SK-N-DZ (cell line): ENCODE data around the gene CCL25. TPM values are rescaled to one million over a fixed set of nuclear protein-coding genes. Genes with fewer than 3 reads are reported as not detected.
"Not testable (repeated sequence)": the region's sequence is repeated elsewhere in the genome, so short reads cannot be mapped to it uniquely, and the experiment has no call there.

Experiments
- DNase-seq: peaks from one replicate; pipeline ENCODE4 v3.0.0-alpha.2; 2015; ENCODE audit warnings: low spot score
- polyA plus RNA-seq, 2 experiments: library from polyadenylated mRNA; depleted of rRNA; stranded (reverse); fragments of >200 nt; gene quantifications; 2 replicates each; pipeline ENCODE4 v1.2.3, GENCODE V29; 2014

Gene CCL25, protein sequence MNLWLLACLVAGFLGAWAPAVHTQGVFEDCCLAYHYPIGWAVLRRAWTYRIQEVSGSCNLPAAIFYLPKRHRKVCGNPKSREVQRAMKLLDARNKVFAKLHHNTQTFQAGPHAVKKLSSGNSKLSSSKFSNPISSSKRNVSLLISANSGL
- not detected in 2 replicates for polyA plus RNA-seq (2014; cell fraction: cytosol; rRNA removed)
- polyA plus RNA-seq (2014; cell fraction: nucleus; rRNA removed) = not detected in 2 replicates

DNA sequence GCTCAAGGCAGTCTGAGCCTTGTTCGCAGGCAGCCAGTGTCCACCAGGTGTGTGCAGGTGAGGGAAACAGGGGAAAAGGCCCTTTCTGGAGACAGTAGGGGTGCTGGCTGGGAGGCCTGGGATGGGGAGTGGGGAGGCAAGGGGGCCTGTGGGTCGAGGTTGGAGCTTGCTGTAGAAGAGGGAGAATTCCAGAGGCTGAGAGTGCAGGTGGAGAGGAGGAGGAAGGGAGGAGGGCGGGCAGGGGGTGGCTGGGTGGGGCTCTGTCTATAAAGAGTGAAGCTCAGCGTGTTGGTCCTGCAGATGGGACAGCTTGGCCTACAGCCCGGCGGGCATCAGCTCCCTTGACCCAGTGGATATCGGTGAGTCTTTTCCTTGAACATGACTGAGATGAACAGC lies at the start of gene CCL25:
TSS of gene CCL25 (plus strand) at position 297 of the 396 bp plus-strand sequence. CDS start 290 bp downstream, outside the sequence.
- no peak for DNase-seq

DNA sequence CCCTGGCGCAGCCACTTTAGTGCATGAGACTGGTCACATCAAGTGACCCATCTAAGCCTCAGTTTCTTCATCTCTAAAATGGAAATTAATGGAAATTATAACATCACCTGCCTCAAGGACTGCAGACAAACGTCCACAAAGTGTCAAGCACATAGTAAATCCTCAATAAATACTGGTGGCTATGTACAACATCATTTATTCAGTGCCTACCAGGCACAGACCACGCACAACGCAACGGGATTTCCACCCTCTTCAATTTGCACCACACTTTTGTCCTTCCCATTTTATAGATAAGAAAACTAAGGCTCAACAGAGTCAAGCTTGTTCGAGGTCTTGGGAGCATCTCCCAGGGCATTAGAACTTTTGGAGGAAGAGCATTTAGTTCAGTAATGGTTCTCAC lies 48.6 kb upstream of the CCL25 start:
- no peak for DNase-seq

GRCh38 chr19:8004723-8005513 lies 47.6 kb upstream of the CCL25 start:
- DNase-seq = no peak

- DNase-seq = peak; percentile 84
Measured at GRCh38 chr19:8005534-8006256, 46.9 kb upstream of the CCL25 start, which contains the start of gene ELAVL1. TSS of gene ELAVL1 (minus strand) at chr19:8005641. CDS start at chr19:7991815, 13,826 bp downstream.

- no peak for DNase-seq
Measured at GRCh38 chr19:8017808-8018207, 34.8 kb upstream of the CCL25 start.

DNA sequence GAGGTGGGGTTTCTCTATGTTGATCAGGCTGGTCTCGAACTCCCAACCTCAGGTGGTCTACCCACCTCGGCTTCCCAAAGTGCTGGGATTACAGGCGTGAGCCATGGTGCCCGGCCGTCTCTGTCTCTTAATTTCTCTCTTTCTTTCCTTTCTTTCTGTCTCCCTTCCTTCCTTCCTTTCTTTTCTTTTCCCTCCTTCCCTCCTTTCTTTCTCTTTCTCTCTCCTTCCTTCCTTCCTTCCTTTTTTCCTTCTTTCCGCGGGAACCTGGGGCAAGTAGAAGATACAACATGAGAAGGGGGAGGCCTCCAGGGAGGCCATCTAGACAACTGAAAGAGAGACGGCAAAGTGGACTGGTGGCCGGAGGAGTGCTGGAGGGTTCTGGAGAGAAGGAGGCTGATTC lies 31.9 kb upstream of the CCL25 start:
- DNase-seq = no peak

DNA sequence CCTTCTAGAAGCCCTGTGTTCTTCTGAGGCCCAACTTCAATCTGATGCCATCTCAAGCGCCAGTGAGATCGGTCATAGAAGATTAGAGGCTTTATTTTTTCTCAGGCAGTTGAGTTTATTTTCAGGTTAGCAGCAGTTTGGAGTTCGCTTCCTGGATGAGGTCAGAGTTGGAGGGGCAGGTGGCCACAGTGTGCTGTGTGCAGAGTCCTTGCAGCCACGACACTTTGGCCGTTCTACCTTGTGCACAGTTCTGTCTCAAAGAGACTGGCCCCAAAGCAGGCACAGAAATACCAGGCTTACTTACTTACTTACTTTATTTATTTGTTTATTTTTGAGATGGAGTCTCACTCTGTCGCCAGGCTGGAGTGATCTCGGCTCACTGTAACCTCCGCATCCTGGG lies 31.2 kb upstream of the CCL25 start:
- no peak for DNase-seq

DNA sequence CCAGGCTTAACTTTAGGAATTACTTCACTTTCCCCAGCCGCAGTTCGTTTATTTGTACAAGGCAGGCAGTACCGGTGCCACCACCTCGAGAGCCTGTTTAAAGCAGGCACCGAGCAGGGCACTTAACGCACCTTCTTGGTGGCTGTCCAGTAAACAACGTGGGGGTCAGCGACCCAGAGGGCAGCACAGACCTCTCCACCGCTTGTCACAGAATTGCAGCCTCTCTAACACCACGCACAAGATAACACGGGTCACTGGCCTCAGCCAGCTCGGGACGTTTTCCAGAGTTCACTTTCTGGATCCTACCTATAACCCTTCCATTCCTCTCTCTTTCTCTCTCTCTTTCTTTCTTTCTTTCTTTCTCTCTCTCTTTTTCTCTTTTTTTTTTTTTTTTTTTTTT lies 30.3 kb upstream of the CCL25 start:
- DNase-seq = no peak

GRCh38 chr19:8023371-8023770 lies 29.2 kb upstream of the CCL25 start:
- DNase-seq = no peak

GRCh38 chr19:8024256-8024655 lies 28.3 kb upstream of the CCL25 start:
- DNase-seq = not testable (repeated sequence)

DNA sequence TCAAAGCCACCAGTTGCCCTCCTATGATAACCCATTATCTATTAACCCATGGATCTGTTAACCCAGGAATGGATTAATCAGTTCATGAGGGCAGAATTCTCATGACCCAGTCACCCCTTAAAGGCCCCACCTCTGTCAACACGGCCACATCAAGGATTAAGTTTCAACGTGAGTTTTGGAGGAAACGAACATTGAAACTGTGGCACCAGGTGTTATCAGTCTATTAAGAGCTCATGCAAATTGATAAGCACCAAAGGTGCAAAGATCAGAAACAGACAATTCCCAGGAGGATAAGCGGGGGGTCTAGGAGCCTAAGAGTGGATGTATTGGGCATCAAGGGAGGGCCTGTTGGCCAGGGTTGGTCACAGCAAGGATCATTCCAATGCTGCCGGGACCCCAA lies 27.2 kb upstream of the CCL25 start:
- no peak for DNase-seq

- DNase-seq = no peak
Measured at GRCh38 chr19:8028951-8029491, 23.5 kb upstream of the CCL25 start.

- no peak for DNase-seq
Measured at GRCh38 chr19:8030960-8031359, 21.6 kb upstream of the CCL25 start.

- not testable (repeated sequence) for DNase-seq
Measured at GRCh38 chr19:8033287-8034177, 19.0 kb upstream of the CCL25 start.

- no peak for DNase-seq
Measured at GRCh38 chr19:8034178-8034525, 18.4 kb upstream of the CCL25 start.

DNA sequence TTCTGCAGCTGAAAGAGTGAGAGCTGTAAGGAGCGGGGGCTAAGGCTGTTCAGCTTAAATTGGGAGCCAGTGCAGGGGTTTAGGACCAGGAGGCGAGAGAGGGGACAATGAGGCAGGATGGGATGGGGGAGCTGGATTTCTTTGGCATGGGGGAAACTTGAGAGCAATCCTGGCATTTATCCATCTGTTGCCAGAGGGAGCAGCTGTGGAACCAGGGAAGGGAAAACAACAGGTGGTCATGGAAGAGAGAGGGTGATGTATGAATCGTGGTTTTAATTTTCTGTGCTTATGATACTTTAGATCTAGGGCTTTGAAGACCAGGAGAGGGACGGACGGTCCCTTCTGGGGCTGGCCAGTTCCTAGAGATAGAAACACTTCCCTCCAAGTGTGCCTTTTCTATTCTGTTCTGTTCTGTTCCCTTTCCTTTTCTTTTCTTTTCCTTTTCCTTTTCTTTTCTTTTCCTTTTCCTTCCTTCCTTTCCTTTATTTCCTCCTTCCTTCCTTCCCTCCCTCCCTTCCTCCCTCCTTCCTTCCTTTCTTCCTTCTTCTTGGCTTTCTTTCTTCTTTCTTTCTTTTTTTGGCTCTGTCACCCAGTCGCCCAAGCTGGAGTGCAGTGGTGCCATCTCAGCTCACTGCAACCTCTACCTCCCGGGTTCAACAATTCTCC lies 16.0 kb upstream of the CCL25 start:
- DNase-seq = no peak

DNA sequence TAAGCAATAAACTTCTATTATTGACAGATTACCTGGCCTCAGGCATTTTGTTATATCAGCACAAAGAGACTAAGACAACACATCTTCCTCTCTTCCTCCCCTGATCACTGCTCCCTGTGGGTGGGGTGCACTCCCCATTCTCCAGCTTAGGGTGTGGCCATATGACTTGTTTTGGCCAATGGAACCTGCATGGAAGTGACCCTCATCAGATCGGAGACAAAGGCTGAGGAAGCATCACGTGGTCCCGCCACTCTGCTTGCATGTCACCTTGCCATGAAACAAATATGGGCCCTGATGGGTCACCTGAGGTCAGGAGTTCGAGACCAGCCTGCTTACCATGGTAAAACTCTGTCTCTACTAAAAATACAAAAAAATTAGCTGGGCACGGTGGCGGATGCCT lies 13.7 kb upstream of the CCL25 start:
- DNase-seq = no peak

- DNase-seq = no peak
Measured at GRCh38 chr19:8039231-8039630, 13.3 kb upstream of the CCL25 start.

GRCh38 chr19:8041531-8041931 lies 11.0 kb upstream of the CCL25 start:
- DNase-seq = no peak

- DNase-seq = no peak
Measured at GRCh38 chr19:8042900-8043299, 9.7 kb upstream of the CCL25 start.

DNA sequence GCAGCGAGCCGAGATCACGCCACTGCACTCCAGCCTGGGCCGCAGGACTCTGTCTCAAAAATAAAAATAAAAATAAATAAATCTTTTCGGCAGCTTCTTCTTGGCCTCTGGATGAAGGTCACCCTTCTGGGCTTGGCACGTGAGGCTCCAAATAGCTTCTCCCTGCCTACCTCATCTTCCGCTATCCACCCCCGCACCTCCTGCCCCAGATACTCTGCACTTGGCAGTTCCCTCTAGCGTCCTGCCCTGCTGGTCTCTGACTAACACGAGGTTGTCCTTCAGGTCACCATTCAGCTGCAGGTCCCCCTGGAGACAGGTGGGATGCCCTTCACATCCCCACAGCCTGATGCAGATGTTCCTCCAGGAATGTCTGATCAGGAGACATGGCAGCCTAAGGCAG lies 8.5 kb upstream of the CCL25 start:
- DNase-seq = no peak
